ENCODE data around the gene PTPRN2.
"Not testable (repeated sequence)": the region's sequence is repeated elsewhere in the genome, so short reads cannot be mapped to it uniquely, and the experiment has no call there.

Gene PTPRN2

DNA sequence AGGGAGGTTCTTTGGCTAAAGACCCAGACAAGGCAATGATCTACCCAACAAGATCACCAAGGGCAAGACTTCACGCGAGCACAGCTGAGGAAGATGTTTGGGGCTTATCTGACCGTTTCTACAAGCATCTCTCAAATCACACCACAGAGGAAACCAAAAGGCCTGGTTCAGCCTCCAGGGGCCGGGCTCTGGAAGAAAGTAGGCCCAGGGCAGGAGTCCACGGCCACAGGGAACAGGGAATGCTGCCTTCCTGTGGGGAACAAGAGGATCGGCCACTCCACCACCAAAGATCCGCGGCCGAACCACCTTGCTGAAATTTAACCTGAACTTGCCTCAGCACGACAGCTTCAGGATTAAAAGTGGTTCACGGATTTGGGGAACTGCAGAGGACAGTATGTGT is 332.5 kb downstream of the PTPRN2 start:
- Histone ChIP-seq H3K4me1 (ENCODE audit: control insufficient read depth, insufficient read depth, low read length) (no peaks in the 10 kb centered on the region), H3K27me3 (ENCODE audit: control insufficient read depth, insufficient read depth, low read length) (no peaks in the 10 kb centered on the region), H3K4me3 (ENCODE audit: low read length) (no peak overlapping the region), H3K9me3 (ENCODE audit: control insufficient read depth, low read length) (no peaks in the 10 kb centered on the region), H3K9ac (ENCODE audit: low read length) (no peak overlapping the region), H3K36me3 (ENCODE audit: control insufficient read depth, insufficient read depth, low read length) (no peaks in the 10 kb centered on the region)

DNA sequence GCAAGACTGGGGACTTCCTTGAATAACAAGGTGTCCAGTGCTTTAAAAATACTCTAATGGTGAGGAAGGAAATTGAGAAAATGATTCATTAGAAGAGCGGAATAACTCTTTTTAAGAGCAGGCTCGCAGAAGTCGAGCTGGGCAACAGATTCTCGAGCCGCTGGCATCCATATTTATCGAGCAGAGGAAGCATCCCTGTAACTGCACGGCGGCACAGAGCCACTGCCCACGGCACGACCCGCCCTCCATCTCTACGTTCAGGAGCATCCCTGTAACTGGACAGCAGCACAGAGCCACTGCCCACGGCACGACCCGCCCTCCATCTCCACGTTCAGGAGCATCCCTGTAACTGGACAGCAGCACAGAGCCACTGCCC is 334.0 kb downstream of the PTPRN2 start:
- not testable (repeated sequence) for H3K36me3 ChIP-seq (ENCODE audit: control insufficient read depth, insufficient read depth, low read length); H3K4me1 ChIP-seq (ENCODE audit: control insufficient read depth, insufficient read depth, low read length); H3K9me3 ChIP-seq (ENCODE audit: control insufficient read depth, low read length); H3K27me3 ChIP-seq (ENCODE audit: control insufficient read depth, insufficient read depth, low read length); H3K4me3 ChIP-seq (ENCODE audit: low read length); H3K9ac ChIP-seq (ENCODE audit: low read length)

DNA sequence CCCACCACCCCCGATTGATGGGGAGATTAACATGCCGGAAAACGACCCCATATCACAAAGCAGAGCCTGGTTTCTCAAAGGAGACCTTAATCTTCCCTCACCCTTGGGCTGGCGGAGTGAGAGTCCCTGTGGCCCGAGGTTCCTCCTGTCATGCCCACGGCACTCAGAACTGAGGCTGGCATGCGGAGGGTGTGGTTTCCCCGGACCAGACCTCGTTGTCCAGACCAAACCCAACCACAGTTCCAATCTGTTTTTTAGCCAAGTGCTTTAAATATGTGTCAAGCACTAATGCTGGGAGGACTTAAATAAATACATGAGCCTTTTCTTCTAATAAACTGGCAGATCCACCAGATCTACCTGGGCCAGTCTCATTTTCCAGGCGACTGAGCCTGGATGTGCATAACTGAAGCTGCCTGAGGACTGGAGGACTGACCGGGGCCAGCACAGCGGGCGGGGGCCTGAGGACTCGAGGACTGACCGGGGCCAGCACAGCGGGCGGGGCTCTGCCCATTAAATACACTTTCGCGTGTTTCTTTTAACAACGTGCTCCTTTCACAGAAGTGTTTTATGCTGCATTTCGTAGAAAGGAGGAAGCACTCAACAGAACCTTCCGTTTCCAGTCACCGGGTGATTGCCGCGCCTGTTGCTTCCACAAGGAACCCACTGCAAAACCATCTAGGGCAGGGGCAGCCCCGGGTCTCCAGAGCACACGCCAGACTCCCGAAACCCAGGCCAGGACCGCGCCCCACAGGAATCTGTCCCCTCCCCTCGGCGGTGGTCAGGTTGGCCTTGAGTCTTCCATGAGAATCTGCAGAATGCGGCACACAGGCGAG is 334.6 kb downstream of the PTPRN2 start:
- H3K4me1 ChIP-seq (ENCODE audit: control insufficient read depth, insufficient read depth, low read length): no peaks in the 10 kb centered on the region
- H3K4me3 ChIP-seq (ENCODE audit: low read length): no peak overlapping the region
- no peak overlapping the region for H3K9ac ChIP-seq (ENCODE audit: low read length)
- H3K9me3 ChIP-seq (ENCODE audit: control insufficient read depth, low read length): no peaks in the 10 kb centered on the region
- no peaks in the 10 kb centered on the region for H3K27me3 ChIP-seq (ENCODE audit: control insufficient read depth, insufficient read depth, low read length)
- no peaks in the 10 kb centered on the region for H3K36me3 ChIP-seq (ENCODE audit: control insufficient read depth, insufficient read depth, low read length)

DNA sequence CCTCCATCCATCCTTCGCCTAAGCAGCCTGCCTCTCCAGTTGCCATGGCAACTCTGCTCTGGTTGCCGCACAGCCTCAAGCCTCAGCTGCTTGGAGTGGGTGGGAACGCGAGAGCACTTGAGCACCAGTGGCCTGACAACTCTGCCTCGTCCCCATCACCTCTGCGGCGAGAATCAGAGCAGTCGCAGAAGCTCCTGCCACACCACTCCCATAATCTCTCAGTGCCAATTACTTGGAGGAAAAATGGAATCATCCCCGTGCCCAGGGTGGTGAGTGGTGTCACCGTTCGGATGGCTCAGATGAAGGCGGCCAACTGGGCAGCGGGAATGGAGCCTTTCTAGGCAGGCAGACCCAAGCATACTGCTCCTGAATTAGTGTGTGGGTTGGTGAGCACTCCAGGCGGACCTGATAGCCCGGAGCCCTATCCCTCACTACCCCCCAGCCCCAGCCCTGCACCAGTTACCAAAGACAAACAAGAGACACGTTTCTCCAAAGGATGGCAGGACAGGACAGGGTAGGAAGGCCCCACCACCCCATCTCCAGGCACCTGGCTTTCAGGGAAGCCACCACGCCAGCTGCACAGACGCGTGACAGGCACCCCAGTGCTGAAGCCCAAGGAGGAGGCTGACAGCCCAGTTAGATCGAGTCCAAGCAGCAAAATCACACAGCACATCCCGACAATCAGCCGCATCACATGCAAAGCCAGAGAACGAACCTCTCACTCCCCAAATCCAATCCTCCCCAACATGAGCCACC is 335.4 kb downstream of the PTPRN2 start:
- H3K9ac ChIP-seq (ENCODE audit: low read length): no peak overlapping the region

DNA sequence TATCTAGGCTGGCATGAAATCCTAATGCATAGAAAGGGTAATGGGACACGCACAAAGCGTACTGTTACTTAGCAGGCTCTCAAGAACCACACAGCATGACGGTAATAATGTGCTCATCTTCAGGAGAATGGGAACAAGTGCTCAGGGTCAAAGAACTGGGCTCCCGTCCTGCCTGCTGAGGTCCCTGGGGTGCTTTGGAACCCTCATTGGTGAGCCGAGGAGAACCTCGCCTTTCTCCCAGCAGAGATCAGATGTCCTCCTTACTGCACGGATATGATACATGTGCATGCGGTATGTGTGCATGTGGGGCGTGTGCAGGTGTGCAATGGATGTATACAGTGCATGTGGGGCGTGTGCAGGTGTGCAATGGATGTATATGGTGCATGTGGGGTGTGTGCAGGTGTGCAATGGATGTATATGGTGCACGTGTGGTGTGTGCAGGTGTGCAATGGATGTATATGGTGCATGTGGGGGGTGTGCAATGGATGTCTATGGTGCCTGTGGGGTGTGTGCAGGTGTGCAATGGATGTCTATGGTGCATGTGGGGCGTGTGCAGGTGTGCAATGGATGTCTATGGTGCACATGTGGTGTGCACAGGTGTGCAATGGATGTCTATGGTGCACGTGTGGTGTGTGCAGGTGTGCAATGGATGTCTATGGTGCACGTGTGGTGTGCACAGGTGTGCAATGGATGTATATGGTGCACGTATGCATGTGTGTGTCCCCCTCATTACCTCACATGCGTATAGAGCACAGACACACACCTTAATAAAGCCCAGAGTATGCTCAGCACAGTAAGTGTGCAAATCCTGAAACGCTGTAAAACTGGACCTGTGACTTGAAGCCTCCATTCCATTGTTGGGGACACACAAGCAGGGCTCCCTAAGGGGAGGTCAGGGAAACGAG is 336.3 kb downstream of the PTPRN2 start:
- H3K27me3 ChIP-seq (ENCODE audit: control insufficient read depth, insufficient read depth, low read length): no peaks in the 10 kb centered on the region
- H3K4me3 ChIP-seq (ENCODE audit: low read length): no peak overlapping the region
- no peaks in the 10 kb centered on the region for H3K36me3 ChIP-seq (ENCODE audit: control insufficient read depth, insufficient read depth, low read length)
- H3K9ac ChIP-seq (ENCODE audit: low read length): no peak overlapping the region
- H3K4me1 ChIP-seq (ENCODE audit: control insufficient read depth, insufficient read depth, low read length): no peaks in the 10 kb centered on the region
- H3K9me3 ChIP-seq (ENCODE audit: control insufficient read depth, low read length): no peaks in the 10 kb centered on the region

More for the DNA sequence above, 335.4 kb downstream of the PTPRN2 start:
- H3K9me3 ChIP-seq (ENCODE audit: control insufficient read depth, low read length): no peaks in the 10 kb centered on the region
- H3K27me3 ChIP-seq (ENCODE audit: control insufficient read depth, insufficient read depth, low read length): no peaks in the 10 kb centered on the region
- no peaks in the 10 kb centered on the region for H3K4me1 ChIP-seq (ENCODE audit: control insufficient read depth, insufficient read depth, low read length)
- no peaks in the 10 kb centered on the region for H3K36me3 ChIP-seq (ENCODE audit: control insufficient read depth, insufficient read depth, low read length)
- no peak overlapping the region for H3K4me3 ChIP-seq (ENCODE audit: low read length)

DNA sequence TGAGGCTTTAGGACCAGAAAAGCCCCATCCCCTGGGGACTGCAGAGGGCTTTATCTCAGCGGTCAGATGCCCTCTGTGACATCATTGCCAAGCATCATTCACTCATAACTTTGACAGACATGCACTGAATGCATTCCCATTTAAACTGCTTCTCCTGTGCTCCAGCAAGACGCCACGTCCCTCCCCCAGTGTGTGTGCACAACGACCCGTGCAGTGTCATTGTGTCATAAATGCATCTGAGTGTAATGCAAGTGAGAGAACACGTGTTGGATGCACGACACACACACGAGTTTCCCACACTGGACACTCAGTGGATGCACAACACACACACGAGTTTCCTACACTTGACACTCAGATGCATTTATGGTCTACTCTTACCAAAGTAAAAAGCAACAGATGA is 337.9 kb downstream of the PTPRN2 start:
- Histone ChIP-seq H3K27me3 (ENCODE audit: control insufficient read depth, insufficient read depth, low read length) (no peaks in the 10 kb centered on the region), H3K4me1 (ENCODE audit: control insufficient read depth, insufficient read depth, low read length) (no peaks in the 10 kb centered on the region), H3K9ac (ENCODE audit: low read length) (no peak overlapping the region), H3K9me3 (ENCODE audit: control insufficient read depth, low read length) (no peaks in the 10 kb centered on the region), H3K36me3 (ENCODE audit: control insufficient read depth, insufficient read depth, low read length) (no peaks in the 10 kb centered on the region), H3K4me3 (ENCODE audit: low read length) (no peak overlapping the region)

DNA sequence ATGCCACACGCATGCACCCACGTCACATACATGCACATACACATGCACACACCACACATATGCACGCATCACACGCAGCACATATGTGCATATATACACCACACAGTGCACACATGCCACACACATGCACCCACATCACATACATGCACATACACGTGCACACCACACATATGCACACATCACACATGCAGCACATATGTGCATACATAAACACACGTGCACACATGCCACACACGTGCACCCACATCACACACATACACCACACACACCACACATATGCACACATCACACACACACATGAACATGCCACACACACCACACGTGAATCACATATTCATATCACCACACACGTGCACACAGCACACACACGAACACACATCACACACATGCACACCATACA is 338.8 kb downstream of the PTPRN2 start:
- H3K4me1 ChIP-seq (ENCODE audit: control insufficient read depth, insufficient read depth, low read length): no peaks in the 10 kb centered on the region
- no peaks in the 10 kb centered on the region for H3K9me3 ChIP-seq (ENCODE audit: control insufficient read depth, low read length)
- H3K4me3 ChIP-seq (ENCODE audit: low read length): no peak overlapping the region
- no peak overlapping the region for H3K9ac ChIP-seq (ENCODE audit: low read length)
- H3K36me3 ChIP-seq (ENCODE audit: control insufficient read depth, insufficient read depth, low read length): no peaks in the 10 kb centered on the region
- no peaks in the 10 kb centered on the region for H3K27me3 ChIP-seq (ENCODE audit: control insufficient read depth, insufficient read depth, low read length)

DNA sequence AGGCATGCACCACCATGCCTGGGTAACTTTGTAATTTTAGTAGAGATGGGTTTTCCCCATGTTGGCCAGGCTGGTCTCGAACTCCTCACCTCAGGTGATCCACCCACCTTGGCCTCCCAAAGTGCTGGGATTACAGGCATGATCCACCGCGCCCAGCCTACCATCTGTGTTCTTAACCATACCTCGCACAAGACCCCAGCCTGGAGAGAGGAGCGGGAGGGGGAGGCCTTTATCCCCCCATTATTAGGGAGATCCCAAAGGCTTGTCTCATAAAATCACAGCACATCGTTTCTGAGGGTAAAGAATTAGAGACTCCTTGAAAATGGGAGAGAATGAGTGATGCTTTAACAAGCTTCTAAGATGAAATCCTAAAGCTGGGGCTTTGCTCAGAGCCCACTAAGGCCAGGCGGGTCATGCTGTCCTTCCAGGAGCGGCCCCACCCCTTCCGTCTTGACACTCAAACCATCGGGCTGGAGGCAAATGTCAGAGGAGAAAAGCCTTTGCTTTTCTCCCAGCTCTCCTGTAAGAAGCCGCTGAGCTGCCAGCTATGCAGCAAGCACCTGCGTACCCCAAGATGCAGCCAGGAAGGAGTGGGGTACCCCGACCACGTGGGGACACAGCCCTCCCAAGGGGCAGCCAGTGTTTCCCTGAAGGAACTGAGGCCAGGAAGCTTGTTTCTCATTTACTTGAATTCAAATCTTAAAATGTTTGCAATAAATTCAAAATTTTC is 339.7 kb downstream of the PTPRN2 start:
- Histone ChIP-seq H3K4me1 (ENCODE audit: control insufficient read depth, insufficient read depth, low read length) (no peaks in the 10 kb centered on the region), H3K27me3 (ENCODE audit: control insufficient read depth, insufficient read depth, low read length) (no peaks in the 10 kb centered on the region), H3K9me3 (ENCODE audit: control insufficient read depth, low read length) (no peaks in the 10 kb centered on the region), H3K36me3 (ENCODE audit: control insufficient read depth, insufficient read depth, low read length) (no peaks in the 10 kb centered on the region), H3K4me3 (ENCODE audit: low read length) (no peak overlapping the region), H3K9ac (ENCODE audit: low read length) (no peak overlapping the region)

DNA sequence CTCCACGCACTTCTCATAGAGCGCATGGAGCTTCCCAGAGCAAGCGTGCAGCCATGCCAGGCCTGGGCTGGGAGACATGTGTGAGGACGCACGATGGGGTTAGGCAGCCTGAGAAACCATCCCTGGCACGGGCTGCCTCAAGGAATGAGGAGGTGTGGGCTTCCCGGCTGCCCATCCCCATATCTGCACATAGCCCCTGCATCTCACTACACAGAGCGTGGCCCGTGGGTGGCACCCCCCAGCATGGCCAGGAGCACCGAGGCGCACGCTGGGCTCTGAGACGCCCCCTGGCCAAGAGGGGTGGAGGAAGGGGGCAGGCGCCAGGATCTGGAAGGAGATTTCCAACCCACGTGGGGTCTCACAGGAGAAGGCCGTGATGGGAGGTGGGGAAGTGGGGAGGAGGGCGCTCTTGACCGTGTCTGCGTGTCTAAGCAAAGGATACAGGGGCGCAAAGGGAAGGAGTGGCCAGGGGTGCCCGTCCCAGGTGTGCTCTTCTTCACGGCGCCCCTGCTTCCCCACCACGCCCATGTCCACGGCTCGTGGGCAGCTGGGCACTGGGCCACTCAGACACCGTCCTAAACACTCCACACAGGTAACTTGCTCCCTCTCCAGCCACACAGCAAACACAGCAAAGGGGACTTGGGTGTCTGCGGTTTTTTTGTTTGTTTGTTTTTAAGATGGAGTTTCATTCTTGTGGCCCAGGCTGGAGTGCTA is 340.5 kb downstream of the PTPRN2 start:
- H3K4me3 ChIP-seq (ENCODE audit: low read length): no peak overlapping the region
- no peaks in the 10 kb centered on the region for H3K4me1 ChIP-seq (ENCODE audit: control insufficient read depth, insufficient read depth, low read length)

DNA sequence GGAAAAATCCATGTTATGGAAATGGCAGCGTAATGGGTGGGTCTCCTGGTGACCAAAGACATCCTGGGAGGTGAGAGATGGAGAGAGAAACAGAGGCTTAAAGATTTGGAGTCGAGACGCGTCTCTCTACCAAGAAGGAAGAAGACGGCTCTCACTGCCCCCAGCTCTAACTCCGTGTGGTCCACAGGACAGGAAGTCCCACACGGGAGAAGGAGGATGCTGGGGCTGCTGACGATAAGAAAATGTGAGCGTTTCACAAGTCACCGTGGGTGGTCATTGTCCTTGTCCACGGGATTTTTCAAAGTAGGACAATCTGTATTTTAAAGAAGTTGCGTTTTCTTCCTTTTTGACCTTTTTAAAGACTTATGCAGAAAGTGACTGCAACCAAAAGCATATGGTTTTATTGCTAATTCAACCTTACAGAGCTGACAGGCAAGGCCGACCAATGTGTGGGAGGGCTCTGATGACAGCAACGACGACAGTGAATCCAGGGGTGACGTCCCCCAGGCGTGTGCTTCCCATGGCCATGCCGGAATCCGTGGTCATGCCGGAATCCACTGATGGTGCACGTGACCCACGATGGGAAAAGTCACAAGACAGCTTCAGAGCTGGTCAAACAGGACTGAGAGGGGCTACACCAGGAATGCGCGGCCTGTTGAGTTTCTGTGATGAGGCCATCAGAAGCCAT is 341.2 kb downstream of the PTPRN2 start:
- Histone ChIP-seq H3K36me3 (ENCODE audit: control insufficient read depth, insufficient read depth, low read length) (no peaks in the 10 kb centered on the region), H3K27me3 (ENCODE audit: control insufficient read depth, insufficient read depth, low read length) (no peaks in the 10 kb centered on the region), H3K4me1 (ENCODE audit: control insufficient read depth, insufficient read depth, low read length) (no peaks in the 10 kb centered on the region), H3K4me3 (ENCODE audit: low read length) (no peak overlapping the region), H3K9ac (ENCODE audit: low read length) (no peak overlapping the region), H3K9me3 (ENCODE audit: control insufficient read depth, low read length) (no peaks in the 10 kb centered on the region)

More for the DNA sequence above, 340.5 kb downstream of the PTPRN2 start:
- Histone ChIP-seq H3K36me3 (ENCODE audit: control insufficient read depth, insufficient read depth, low read length) (no peaks in the 10 kb centered on the region), H3K9ac (ENCODE audit: low read length) (no peak overlapping the region), H3K9me3 (ENCODE audit: control insufficient read depth, low read length) (no peaks in the 10 kb centered on the region), H3K27me3 (ENCODE audit: control insufficient read depth, insufficient read depth, low read length) (no peaks in the 10 kb centered on the region)

DNA sequence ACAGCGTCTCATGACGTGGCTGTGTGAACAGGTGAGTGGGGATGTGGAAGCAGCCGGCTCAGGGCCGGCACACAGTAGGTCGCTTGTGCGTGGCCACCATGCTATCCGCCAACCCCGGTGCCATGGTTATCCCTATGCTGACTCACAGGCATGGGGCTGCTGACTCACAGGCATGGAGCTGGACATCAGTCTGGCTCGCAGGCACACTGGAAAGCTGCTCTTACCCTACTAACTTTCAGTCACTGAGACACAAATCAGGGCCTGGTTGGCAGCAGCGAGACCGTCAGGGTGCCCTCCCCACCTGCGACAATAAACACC is 341.9 kb downstream of the PTPRN2 start:
- no peaks in the 10 kb centered on the region for H3K36me3 ChIP-seq (ENCODE audit: control insufficient read depth, insufficient read depth, low read length)
- H3K27me3 ChIP-seq (ENCODE audit: control insufficient read depth, insufficient read depth, low read length): no peaks in the 10 kb centered on the region
- H3K4me1 ChIP-seq (ENCODE audit: control insufficient read depth, insufficient read depth, low read length): no peaks in the 10 kb centered on the region
- H3K9me3 ChIP-seq (ENCODE audit: control insufficient read depth, low read length): no peaks in the 10 kb centered on the region
- H3K9ac ChIP-seq (ENCODE audit: low read length): no peak overlapping the region
- no peak overlapping the region for H3K4me3 ChIP-seq (ENCODE audit: low read length)

All from mucosa of stomach (tissue), 1 donor.